Stomach (tissue), 4 donors: ENCODE data around the gene BOLA3.

Experiments used
- EP300 ChIP-seq: sonication (generic); formaldehyde crosslinking; IDR thresholded peaks from one replicate; pipeline ENCODE4 v1.6.1; 2017; ENCODE audit warnings: antibody characterized with exemption
- TF ChIP-seq, protein P1 (sequence below), 7 experiments: fragments of 450-650 bp in 4 of 7; fragments of 200-600 bp in 3 of 7; sonication (generic) in 3 of 7; IDR thresholded peaks; one replicate each; pipeline ENCODE4 v1.5.1; 2016 to 2019; ENCODE audit warnings: antibody characterized with exemption in 7 of 7, control low read depth in 2 of 7, mild to moderate bottlenecking in 1 of 7

DNA sequence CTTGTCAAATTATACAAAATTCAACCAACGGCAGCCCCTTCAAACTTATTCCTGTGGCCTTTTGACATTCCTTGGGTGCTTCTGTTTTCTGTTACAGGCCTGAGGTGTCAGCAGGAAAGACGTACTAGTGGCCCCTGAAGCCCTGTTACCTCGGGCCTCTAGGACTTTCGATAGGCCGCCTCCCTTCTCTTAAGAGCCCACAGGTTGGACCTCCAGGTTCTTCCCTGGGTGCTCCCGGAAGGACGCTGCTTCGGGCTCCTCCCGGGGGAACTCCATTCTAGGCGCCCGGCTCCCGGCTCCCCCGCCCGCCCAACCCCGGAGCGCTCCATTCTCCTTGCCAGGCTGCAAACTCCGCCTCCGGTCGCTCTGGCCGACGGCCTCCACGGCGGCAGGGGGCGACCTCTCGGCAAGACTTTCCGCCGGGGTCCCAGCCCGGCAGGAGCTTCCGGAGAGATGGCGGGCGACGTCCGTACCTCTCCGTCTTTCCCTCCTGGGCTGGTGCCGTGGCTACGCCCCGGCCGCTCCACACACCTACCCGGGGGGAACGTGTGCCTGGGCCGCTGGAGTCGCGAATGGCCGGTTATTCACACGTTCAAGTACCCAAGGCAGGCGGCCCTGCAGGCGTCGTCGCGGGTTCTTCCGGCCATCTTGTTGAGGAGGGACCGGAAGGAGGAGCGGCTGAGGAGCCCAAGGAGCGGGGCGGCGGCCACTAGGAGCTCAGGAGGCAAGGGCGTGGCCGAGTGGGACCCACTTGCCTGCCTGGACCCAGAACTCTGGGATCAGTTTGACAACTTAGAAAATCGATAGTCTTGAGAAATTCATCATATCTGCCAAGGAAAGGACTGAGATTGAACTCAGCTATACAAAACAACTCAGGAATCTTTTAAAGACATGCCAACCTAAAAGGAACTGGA is 27.5 kb downstream of the BOLA3 start:
- TF ChIP-seq, protein P1, sequence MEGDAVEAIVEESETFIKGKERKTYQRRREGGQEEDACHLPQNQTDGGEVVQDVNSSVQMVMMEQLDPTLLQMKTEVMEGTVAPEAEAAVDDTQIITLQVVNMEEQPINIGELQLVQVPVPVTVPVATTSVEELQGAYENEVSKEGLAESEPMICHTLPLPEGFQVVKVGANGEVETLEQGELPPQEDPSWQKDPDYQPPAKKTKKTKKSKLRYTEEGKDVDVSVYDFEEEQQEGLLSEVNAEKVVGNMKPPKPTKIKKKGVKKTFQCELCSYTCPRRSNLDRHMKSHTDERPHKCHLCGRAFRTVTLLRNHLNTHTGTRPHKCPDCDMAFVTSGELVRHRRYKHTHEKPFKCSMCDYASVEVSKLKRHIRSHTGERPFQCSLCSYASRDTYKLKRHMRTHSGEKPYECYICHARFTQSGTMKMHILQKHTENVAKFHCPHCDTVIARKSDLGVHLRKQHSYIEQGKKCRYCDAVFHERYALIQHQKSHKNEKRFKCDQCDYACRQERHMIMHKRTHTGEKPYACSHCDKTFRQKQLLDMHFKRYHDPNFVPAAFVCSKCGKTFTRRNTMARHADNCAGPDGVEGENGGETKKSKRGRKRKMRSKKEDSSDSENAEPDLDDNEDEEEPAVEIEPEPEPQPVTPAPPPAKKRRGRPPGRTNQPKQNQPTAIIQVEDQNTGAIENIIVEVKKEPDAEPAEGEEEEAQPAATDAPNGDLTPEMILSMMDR (IDR thresholded peaks at IDR 0.05): peak in 5 of 7 experiments; percentile 41 to 74 (median 52)
- no peak for TF ChIP-seq EP300
